OCI-LY7 (cell line): Measurements from ENCODE around the gene HAVCR1. TPM values are rescaled to one million over a fixed set of nuclear protein-coding genes. Genes with fewer than 3 reads are reported as not detected.

ENCODE experiments used
- BruUV-seq: library from RNA; stranded (reverse); fragments of 400-500 nt; replicated peaks from 2 replicates; lab custom pipeline; 2021; lab: Mats Ljungman, UMichigan
- CTCF ChIA-PET: fragments of 300-600 bp; sonication (Branson Sonifier 250); formaldehyde crosslinking; loops from one replicate; lab custom pipeline; 2022; ENCODE audit warnings: antibody characterized with exemption; ENCODE audit not compliant: unreplicated experiment; lab: Charles Lee
- POLR2A ChIA-PET: fragments of 300-600 bp; sonication (Branson Sonifier 250); formaldehyde crosslinking; loops from one replicate; lab custom pipeline; 2022; ENCODE audit warnings: antibody characterized with exemption; lab: Charles Lee
- DNase-seq: peaks from one replicate; pipeline ENCODE4 v3.0.0-alpha.2; 2015; ENCODE audit warnings: low spot score
- H2AFZ ChIP-seq: fragments of 200-600 bp; sonication (generic), shearing (Covaris generic); 2 replicates; pipeline ENCODE4 v1.6.1; 2014; ENCODE audit warnings: mild to moderate bottlenecking, antibody characterized with exemption, low read length, moderate library complexity
- H3K27ac ChIP-seq: fragments of 200-600 bp; sonication (generic); 2 replicates; pipeline ENCODE4 v1.5.1; 2014; ENCODE audit warnings: mixed run types, low read depth, mild to moderate bottlenecking, moderate library complexity, low read length, inconsistent platforms; ENCODE audit not compliant: poor library complexity, severe bottlenecking
- H3K36me3 ChIP-seq: fragments of 200-600 bp; sonication (generic); 2 replicates; pipeline ENCODE4 v1.6.1; 2014; ENCODE audit warnings: mild to moderate bottlenecking, antibody characterized with exemption, low read length, moderate library complexity, mixed read lengths; ENCODE audit not compliant: insufficient read depth
- H3K4me1 ChIP-seq: fragments of 200-600 bp; sonication (generic); 2 replicates; pipeline ENCODE4 v1.5.1; 2014; ENCODE audit warnings: mild to moderate bottlenecking, low read length; ENCODE audit not compliant: insufficient read depth, poor library complexity, severe bottlenecking
- H3K4me2 ChIP-seq: fragments of 200-600 bp; sonication (generic); 2 replicates; pipeline ENCODE4 v1.6.1; 2014; ENCODE audit warnings: mild to moderate bottlenecking, low read length
- H3K4me3 ChIP-seq: fragments of 200-600 bp; sonication (generic); 2 replicates; pipeline ENCODE4 v1.5.1; 2014; ENCODE audit warnings: mild to moderate bottlenecking, low read depth, low read length; ENCODE audit not compliant: poor library complexity, severe bottlenecking
- H3K79me2 ChIP-seq: fragments of 200-600 bp; sonication (generic); 2 replicates; pipeline ENCODE4 v1.6.1; 2016; ENCODE audit warnings: low read depth, mild to moderate bottlenecking, low read length, moderate library complexity, mixed read lengths; ENCODE audit not compliant: insufficient read depth
- H3K9me2 ChIP-seq: fragments of 200-600 bp; sonication (generic); 2 replicates; pipeline ENCODE4 v1.6.1; 2016; ENCODE audit warnings: mild to moderate bottlenecking, low read length, mixed read lengths; ENCODE audit not compliant: insufficient read depth
- H3K9me3 ChIP-seq: fragments of 200-600 bp; sonication (generic); 2 replicates; pipeline ENCODE4 v1.6.1; 2014; ENCODE audit warnings: mild to moderate bottlenecking, mixed run types, low read length, mixed read lengths
- H4K20me1 ChIP-seq: fragments of 200-600 bp; sonication (generic); 2 replicates; pipeline ENCODE4 v1.6.1; 2014; ENCODE audit warnings: mild to moderate bottlenecking, antibody characterized with exemption, low read length, moderate library complexity, mixed read lengths; ENCODE audit not compliant: insufficient read depth
- EZH2phosphoT487 ChIP-seq: fragments of 200-600 bp; sonication (generic); IDR thresholded peaks from 2 replicates; pipeline ENCODE4 v1.6.1; 2018; ENCODE audit warnings: low read depth, borderline replicate concordance, mild to moderate bottlenecking, mixed run types, antibody characterized with exemption, low read length, moderate library complexity, mixed read lengths
- intact Hi-C: fragments of 100-400 bp; cut with micrococcal nuclease; formaldehyde crosslinking; loops from one replicate; pipeline ENCODE4 v1.10.0; 2022; ENCODE audit not compliant: unreplicated experiment
- total RNA-seq, 2 experiments: library from RNA; depleted of rRNA in 1 of 2; stranded (reverse); fragments of >200 nt in 1 of 2; shearing (Covaris generic) in 1 of 2; gene quantifications; 2 replicates each; pipeline ENCODE4 v1.2.3, GENCODE V29; 2014 to 2022
- TF ChIP-seq, protein P1 (sequence below): fragments of 200-600 bp; sonication (generic); conservative IDR thresholded peaks from 2 replicates; pipeline ENCODE4 v1.5.1; 2014; ENCODE audit warnings: mild to moderate bottlenecking, antibody characterized with exemption, low read length, moderate library complexity, mixed read lengths

Gene HAVCR1
- total RNA-seq, 2 experiments from 2014 or later: not detected

GRCh38 chr5:157080286-157080685, 21.4 kb upstream of the HAVCR1 start:
- H3K9me3 ChIP-seq: no peaks in the 10 kb centered on the region
- H3K4me3 ChIP-seq: no peak overlapping the region
- no peaks in the 10 kb centered on the region for H3K79me2 ChIP-seq
- no peaks in the 10 kb centered on the region for H3K9me2 ChIP-seq
- H3K27ac ChIP-seq: no peak overlapping the region
- BruUV-seq: no TSS peak
- DNase-seq: no peak
- ChIA-PET CTCF (no interaction called here), POLR2A (no interaction called here)
- H2AFZ ChIP-seq: no peak overlapping the region
- H3K4me2 ChIP-seq: no peak overlapping the region
- intact Hi-C loops: no loop called here
- no peaks in the 10 kb centered on the region for H4K20me1 ChIP-seq
- TF ChIP-seq, protein P1, sequence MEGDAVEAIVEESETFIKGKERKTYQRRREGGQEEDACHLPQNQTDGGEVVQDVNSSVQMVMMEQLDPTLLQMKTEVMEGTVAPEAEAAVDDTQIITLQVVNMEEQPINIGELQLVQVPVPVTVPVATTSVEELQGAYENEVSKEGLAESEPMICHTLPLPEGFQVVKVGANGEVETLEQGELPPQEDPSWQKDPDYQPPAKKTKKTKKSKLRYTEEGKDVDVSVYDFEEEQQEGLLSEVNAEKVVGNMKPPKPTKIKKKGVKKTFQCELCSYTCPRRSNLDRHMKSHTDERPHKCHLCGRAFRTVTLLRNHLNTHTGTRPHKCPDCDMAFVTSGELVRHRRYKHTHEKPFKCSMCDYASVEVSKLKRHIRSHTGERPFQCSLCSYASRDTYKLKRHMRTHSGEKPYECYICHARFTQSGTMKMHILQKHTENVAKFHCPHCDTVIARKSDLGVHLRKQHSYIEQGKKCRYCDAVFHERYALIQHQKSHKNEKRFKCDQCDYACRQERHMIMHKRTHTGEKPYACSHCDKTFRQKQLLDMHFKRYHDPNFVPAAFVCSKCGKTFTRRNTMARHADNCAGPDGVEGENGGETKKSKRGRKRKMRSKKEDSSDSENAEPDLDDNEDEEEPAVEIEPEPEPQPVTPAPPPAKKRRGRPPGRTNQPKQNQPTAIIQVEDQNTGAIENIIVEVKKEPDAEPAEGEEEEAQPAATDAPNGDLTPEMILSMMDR: no peak
- TF ChIP-seq EZH2phosphoT487: no peak
- H3K4me1 ChIP-seq: no peaks in the 10 kb centered on the region
- no peaks in the 10 kb centered on the region; the same call in 1 of the 2 replicates for H3K36me3 ChIP-seq

DNA sequence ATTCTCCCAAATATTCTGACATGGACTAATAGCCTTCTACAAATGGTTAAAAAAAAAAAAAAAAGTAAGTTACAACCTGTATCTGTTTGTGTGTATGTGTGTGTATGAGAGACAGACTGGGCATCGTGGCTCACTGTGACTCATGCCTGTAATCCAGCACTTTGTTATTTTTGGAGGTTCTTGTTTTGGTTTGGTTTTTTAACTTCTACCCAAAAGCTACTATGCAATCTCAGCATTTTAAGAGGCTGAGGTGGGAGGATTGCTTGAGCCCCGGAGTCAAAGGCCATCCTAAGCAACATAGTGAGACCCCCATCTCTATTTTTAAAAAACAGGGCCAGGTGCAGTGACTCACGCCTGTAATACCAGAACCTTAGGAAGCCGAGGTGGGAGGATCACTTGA, 17.6 kb upstream of the HAVCR1 start:
- no peaks in the 10 kb centered on the region for H3K79me2 ChIP-seq
- CTCF ChIA-PET: no interaction called here
- DNase-seq: no peak
- POLR2A ChIA-PET: interaction anchor here (0.6 to 1.4 kb wide), 3 partner anchors 9 to 1461 kb away, joined by 4 read pairs; no protein-coding TSS in a partner anchor
- no peaks in the 10 kb centered on the region for H4K20me1 ChIP-seq
- intact Hi-C loops: no loop called here
- no peak for TF ChIP-seq EZH2phosphoT487
- TF ChIP-seq, protein P1: no peak
- no TSS peak for BruUV-seq
- H3K4me3 ChIP-seq: no peak overlapping the region
- no peaks in the 10 kb centered on the region for H3K36me3 ChIP-seq
- H2AFZ ChIP-seq: no peak overlapping the region
- no peaks in the 10 kb centered on the region for H3K9me3 ChIP-seq
- H3K4me1 ChIP-seq: no peaks in the 10 kb centered on the region
- H3K9me2 ChIP-seq: no peaks in the 10 kb centered on the region
- no peak overlapping the region for H3K27ac ChIP-seq
- H3K4me2 ChIP-seq: no peak overlapping the region

GRCh38 chr5:157072508-157072907, 13.6 kb upstream of the HAVCR1 start:
- H3K36me3 ChIP-seq: no peaks in the 10 kb centered on the region
- H4K20me1 ChIP-seq: no peaks in the 10 kb centered on the region
- H3K9me2 ChIP-seq: no peaks in the 10 kb centered on the region
- POLR2A ChIA-PET: no interaction called here
- no peak overlapping the region for H3K4me3 ChIP-seq
- H3K4me1 ChIP-seq: no peaks in the 10 kb centered on the region
- CTCF ChIA-PET: no interaction called here
- no peak for DNase-seq
- no peaks in the 10 kb centered on the region for H3K79me2 ChIP-seq
- intact Hi-C loops: no loop called here
- H2AFZ ChIP-seq: no peak overlapping the region
- BruUV-seq: no TSS peak
- no peaks in the 10 kb centered on the region for H3K9me3 ChIP-seq
- no peak for TF ChIP-seq EZH2phosphoT487
- no peak overlapping the region for H3K4me2 ChIP-seq
- no peak overlapping the region for H3K27ac ChIP-seq
